ENCODE data around the gene C16orf74. TPM values are rescaled to one million over a fixed set of nuclear protein-coding genes. Genes with fewer than 3 reads are reported as not detected.

Gene C16orf74
- total RNA-seq, 2 experiments from 2014 or later: 2.1 to 2.9 TPM

DNA sequence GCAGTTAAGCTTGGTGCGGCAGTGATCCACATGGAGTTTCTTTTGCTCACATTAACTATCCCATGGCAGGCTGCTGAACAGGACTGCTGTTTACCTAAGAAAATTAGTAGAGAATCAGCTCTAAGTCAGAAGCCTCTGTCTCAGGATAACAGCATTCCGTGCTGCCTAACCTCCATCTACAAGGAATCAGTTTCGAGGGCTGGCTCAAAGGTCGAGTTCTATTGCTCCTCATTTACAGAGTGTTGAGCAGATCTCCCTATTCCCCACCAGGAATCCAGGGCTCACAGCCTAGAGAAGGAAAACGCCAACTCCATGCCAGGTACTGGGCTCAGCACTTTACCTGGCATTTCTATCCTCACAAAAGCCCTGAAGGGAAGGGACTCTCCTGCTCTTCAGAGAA is 72.1 kb downstream of the C16orf74 start:
- no peak for ATAC-seq (ENCODE audit: poor library complexity)
- ChIA-PET CTCF (interaction anchor here (0.8 kb wide), 1 partner anchor 63 kb away, joined by 3 read pairs; no protein-coding TSS in a partner anchor), POLR2A (no interaction called here)
- Mint-ChIP-seq H3K27ac (no peak overlapping the region), H3K9me3 (no peaks in the 10 kb centered on the region), H3K4me1 (ENCODE audit: low read depth) (peaks cover 8% of the 10 kb centered on the region), H3K4me3 (no peak overlapping the region), H3K27me3 (no peaks in the 10 kb centered on the region), H3K36me3 (ENCODE audit: low read depth) (peaks cover 17% of the 10 kb centered on the region)
- TF ChIP-seq, protein P1, sequence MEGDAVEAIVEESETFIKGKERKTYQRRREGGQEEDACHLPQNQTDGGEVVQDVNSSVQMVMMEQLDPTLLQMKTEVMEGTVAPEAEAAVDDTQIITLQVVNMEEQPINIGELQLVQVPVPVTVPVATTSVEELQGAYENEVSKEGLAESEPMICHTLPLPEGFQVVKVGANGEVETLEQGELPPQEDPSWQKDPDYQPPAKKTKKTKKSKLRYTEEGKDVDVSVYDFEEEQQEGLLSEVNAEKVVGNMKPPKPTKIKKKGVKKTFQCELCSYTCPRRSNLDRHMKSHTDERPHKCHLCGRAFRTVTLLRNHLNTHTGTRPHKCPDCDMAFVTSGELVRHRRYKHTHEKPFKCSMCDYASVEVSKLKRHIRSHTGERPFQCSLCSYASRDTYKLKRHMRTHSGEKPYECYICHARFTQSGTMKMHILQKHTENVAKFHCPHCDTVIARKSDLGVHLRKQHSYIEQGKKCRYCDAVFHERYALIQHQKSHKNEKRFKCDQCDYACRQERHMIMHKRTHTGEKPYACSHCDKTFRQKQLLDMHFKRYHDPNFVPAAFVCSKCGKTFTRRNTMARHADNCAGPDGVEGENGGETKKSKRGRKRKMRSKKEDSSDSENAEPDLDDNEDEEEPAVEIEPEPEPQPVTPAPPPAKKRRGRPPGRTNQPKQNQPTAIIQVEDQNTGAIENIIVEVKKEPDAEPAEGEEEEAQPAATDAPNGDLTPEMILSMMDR (IDR thresholded peaks at IDR 0.05): no peak
- Histone ChIP-seq H3K4me1 (ENCODE audit: insufficient read depth, low read length) (peaks cover 13% of the 10 kb centered on the region), H3K27me3 (ENCODE audit: control insufficient read depth in 1 of 2, insufficient read depth in 2 of 2, low read length in 2 of 2) (no peaks in the 10 kb centered on the region), H3K9me3 (ENCODE audit: control insufficient read depth in 1 of 2, insufficient read depth in 1 of 2, low read length in 2 of 2) (no peaks in the 10 kb centered on the region), H3K27ac (ENCODE audit: low read depth in 1 of 2, low read length in 2 of 2) (no peak overlapping the region), H3K36me3 (ENCODE audit: insufficient read depth, low read length) (peaks cover 29% of the 10 kb centered on the region), H3K4me3 (ENCODE audit: low read length) (no peak overlapping the region)
- intact Hi-C loops (cut with DNase I, micrococcal nuclease): loop anchor here in 1 of 2 experiments (5.0 kb wide), 1 partner anchor 78 kb away; no protein-coding TSS in a partner anchor
- DNase-seq: no peak

DNA sequence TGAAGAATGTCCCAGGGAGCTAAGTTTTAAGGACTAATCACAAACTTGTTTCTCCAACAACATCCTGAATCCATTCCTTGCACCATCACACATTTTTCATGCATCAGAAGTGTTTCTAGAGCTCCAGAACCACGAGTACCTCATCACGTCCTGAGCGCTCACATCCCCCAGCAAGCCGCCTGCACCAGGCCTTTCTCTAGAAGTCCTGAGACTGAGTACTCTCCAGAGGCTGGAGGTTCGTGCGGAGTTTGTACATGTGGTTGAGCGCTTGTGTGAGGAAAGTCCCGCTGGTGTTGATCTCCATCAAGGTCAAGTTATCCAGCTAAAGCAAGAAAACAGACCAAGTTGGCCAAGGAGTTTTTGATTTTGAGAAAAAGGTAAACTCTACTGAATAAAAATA is 72.9 kb downstream of the C16orf74 start:
- Histone ChIP-seq H3K9me3 (ENCODE audit: control insufficient read depth in 1 of 2, insufficient read depth in 1 of 2, low read length in 2 of 2) (no peaks in the 10 kb centered on the region), H3K4me3 (ENCODE audit: low read length) (no peak overlapping the region), H3K27me3 (ENCODE audit: control insufficient read depth in 1 of 2, insufficient read depth in 2 of 2, low read length in 2 of 2) (no peaks in the 10 kb centered on the region), H3K36me3 (ENCODE audit: insufficient read depth, low read length) (peaks cover 36% of the 10 kb centered on the region), H3K4me1 (ENCODE audit: insufficient read depth, low read length) (peaks cover 13% of the 10 kb centered on the region), H3K27ac (ENCODE audit: low read depth in 1 of 2, low read length in 2 of 2) (no peak overlapping the region)
- Mint-ChIP-seq H3K36me3 (ENCODE audit: low read depth) (peaks cover 18% of the 10 kb centered on the region), H3K27me3 (no peaks in the 10 kb centered on the region), H3K4me1 (ENCODE audit: low read depth) (peaks cover 8% of the 10 kb centered on the region), H3K27ac (no peak overlapping the region), H3K9me3 (no peaks in the 10 kb centered on the region), H3K4me3 (no peak overlapping the region)
- CTCF ChIA-PET: interaction anchor here (0.8 kb wide), 1 partner anchor 62 kb away, joined by 3 read pairs; no protein-coding TSS in a partner anchor
- ATAC-seq (ENCODE audit: poor library complexity) (no peak), DNase-seq (no peak)
- TF ChIP-seq, protein P1 (IDR thresholded peaks at IDR 0.05): no peak
- intact Hi-C loops (cut with DNase I, micrococcal nuclease): loop anchor here in 1 of 2 experiments (5.0 kb wide), 1 partner anchor 79 kb away; no protein-coding TSS in a partner anchor
- POLR2A ChIA-PET: no interaction called here

DNA sequence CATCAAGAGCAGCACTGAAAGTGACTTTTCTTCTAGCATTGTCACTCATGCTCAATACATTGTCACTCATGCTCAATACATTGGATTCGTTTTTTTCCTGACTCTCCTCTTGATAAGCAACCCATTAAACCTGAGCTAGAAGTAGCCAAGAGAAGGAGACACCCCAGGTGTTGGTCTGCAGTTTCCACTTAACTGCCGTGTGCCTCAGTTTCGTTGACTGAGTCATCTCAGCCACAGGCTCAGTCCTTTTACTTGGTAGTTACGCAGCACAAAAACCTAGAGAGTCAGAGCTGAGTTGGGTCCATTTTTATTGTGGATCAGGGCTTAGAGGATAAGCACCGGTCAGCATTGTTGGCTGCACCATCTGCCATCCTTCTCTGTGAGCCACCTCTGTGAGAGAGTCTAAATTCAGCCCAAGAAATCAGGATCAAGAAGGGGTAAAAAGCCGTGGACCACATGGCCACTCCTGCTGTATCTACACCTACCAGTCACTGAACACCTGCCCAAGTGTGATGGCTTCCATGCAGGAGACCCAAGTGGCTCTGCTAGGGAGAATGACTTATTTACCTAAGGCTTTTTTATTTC is 73.4 kb downstream of the C16orf74 start:
- no peak overlapping the region for H3K27ac Mint-ChIP-seq
- H3K36me3 ChIP-seq (ENCODE audit: insufficient read depth, low read length): peaks cover 41% of the 10 kb centered on the region
- ATAC-seq (ENCODE audit: poor library complexity) (no peak), DNase-seq (no peak)
- no peaks in the 10 kb centered on the region for H3K27me3 ChIP-seq (ENCODE audit: control insufficient read depth in 1 of 2, insufficient read depth in 2 of 2, low read length in 2 of 2)
- TF ChIP-seq, protein P1 (IDR thresholded peaks at IDR 0.05): no peak
- ChIA-PET CTCF (no interaction called here), POLR2A (interaction anchor here (0.6 kb wide), 1 partner anchor 60 kb away, joined by 3 read pairs; no protein-coding TSS in a partner anchor)
- H3K9me3 Mint-ChIP-seq: no peaks in the 10 kb centered on the region
- peaks cover 8% of the 10 kb centered on the region for H3K4me1 Mint-ChIP-seq (ENCODE audit: low read depth)
- no peaks in the 10 kb centered on the region for H3K9me3 ChIP-seq (ENCODE audit: control insufficient read depth in 1 of 2, insufficient read depth in 1 of 2, low read length in 2 of 2)
- H3K27ac ChIP-seq (ENCODE audit: low read depth in 1 of 2, low read length in 2 of 2): no peak overlapping the region
- H3K4me3 Mint-ChIP-seq: no peak overlapping the region
- peaks cover 13% of the 10 kb centered on the region for H3K4me1 ChIP-seq (ENCODE audit: insufficient read depth, low read length)
- H3K4me3 ChIP-seq (ENCODE audit: low read length): no peak overlapping the region
- H3K27me3 Mint-ChIP-seq: no peaks in the 10 kb centered on the region
- intact Hi-C loops (cut with DNase I, micrococcal nuclease): loop anchor here in 1 of 2 experiments (5.0 kb wide), 1 partner anchor 80 kb away; no protein-coding TSS in a partner anchor
- peaks cover 23% of the 10 kb centered on the region for H3K36me3 Mint-ChIP-seq (ENCODE audit: low read depth)
